Cardiac fibroblast (primary cell): ENCODE results near the gene LIMCH1.
"Not testable (repeated sequence)": the region's sequence is repeated elsewhere in the genome, so short reads cannot be mapped to it uniquely, and the experiment has no call there.

Experiments used
- DNase-seq, 2 donors: peaks; one replicate each; pipeline versions ENCODE4 v3.0.0 to v3.0.0-alpha.2; 2010; ENCODE audit warnings: low read depth in 2 of 2
- H3K4me3 ChIP-seq, 2 donors: replicated peaks in 1 of 2; 1 replicate in 1 of 2; 2 replicates in 1 of 2; pipeline ENCODE4 v1.5.1; 2011; ENCODE audit warnings: low read depth in 2 of 2, low read length in 2 of 2, mild to moderate bottlenecking in 2 of 2, moderate library complexity in 1 of 2
- CTCF ChIP-seq: IDR thresholded peaks from one replicate; pipeline ENCODE4 v1.5.1; 2011; ENCODE audit warnings: low read depth, mild to moderate bottlenecking, low read length, inconsistent platforms

Gene LIMCH1

GRCh38 chr4:41703785-41704184 lies 165.8 kb downstream of the LIMCH1 start:
- DNase-seq = no peak
- no peak overlapping the region for H3K4me3 ChIP-seq
- no peak for TF ChIP-seq CTCF

GRCh38 chr4:41709844-41710481 lies 172.0 kb downstream of the LIMCH1 start:
- no peak for TF ChIP-seq CTCF
- peak; percentile 33 to 62 for DNase-seq
- H3K4me3 ChIP-seq = no peak overlapping the region

GRCh38 chr4:41711654-41712053 lies 173.7 kb downstream of the LIMCH1 start:
- H3K4me3 ChIP-seq, DNase-seq: not testable (repeated sequence)

GRCh38 chr4:41712425-41712824 lies 174.5 kb downstream of the LIMCH1 start:
- no peak for DNase-seq
- no peak overlapping the region for H3K4me3 ChIP-seq
- no peak for TF ChIP-seq CTCF

GRCh38 chr4:41713768-41714167 lies 175.8 kb downstream of the LIMCH1 start:
- no peak for TF ChIP-seq CTCF
- H3K4me3 ChIP-seq = no peak overlapping the region
- no peak for DNase-seq

GRCh38 chr4:41714364-41715000 lies 176.5 kb downstream of the LIMCH1 start:
- no peak for DNase-seq
- no peak overlapping the region for H3K4me3 ChIP-seq
- no peak for TF ChIP-seq CTCF

GRCh38 chr4:41715155-41715554 lies 177.2 kb downstream of the LIMCH1 start:
- no peak for TF ChIP-seq CTCF
- H3K4me3 ChIP-seq = no peak overlapping the region
- no peak for DNase-seq
